HK-2 (cell line): ENCODE measurements around the gene PIP5KL1.
A peak's percentile ranks its signal among the peaks of the same experiment; 100 is the strongest.

Source experiments
- DNase-seq: peaks from one replicate; pipeline ENCODE4 v3.0.0-alpha.2; 2018; ENCODE audit not compliant: unreplicated experiment

The PIP5KL1 gene

GRCh38 chr9:127915801-127916719 lies 14.5 kb downstream of the PIP5KL1 start:
- DNase-seq = peak; percentile 29

GRCh38 chr9:127915325-127915752 lies 15.2 kb downstream of the PIP5KL1 start:
- DNase-seq = no peak

- no peak for DNase-seq
These were observed 16.9 kb downstream of the PIP5KL1 start for GRCh38 chr9:127913682-127914081.

- DNase-seq = no peak
These were observed 17.7 kb downstream of the PIP5KL1 start for GRCh38 chr9:127912882-127913281.

DNA sequence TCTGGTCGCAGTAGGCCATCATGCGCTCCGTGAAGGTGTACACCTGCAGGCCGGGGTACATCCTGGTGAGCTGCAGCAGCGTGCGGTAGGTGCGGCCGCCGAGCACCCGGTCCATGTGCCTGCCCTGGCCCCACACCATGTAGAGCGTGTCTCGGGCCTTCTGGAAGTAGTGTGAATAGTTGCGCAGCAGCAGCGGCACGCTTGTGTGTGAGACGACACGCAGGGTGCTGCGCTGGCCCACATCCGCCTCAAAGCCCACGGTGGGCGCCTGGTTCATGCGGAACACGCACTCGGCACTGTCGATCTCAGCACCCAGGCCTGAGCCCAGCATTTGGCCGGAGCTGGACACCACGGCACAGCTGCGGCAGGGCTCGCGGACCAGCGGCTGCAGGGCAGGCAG lies 18.3 kb downstream of the PIP5KL1 start:
- no peak for DNase-seq

DNA sequence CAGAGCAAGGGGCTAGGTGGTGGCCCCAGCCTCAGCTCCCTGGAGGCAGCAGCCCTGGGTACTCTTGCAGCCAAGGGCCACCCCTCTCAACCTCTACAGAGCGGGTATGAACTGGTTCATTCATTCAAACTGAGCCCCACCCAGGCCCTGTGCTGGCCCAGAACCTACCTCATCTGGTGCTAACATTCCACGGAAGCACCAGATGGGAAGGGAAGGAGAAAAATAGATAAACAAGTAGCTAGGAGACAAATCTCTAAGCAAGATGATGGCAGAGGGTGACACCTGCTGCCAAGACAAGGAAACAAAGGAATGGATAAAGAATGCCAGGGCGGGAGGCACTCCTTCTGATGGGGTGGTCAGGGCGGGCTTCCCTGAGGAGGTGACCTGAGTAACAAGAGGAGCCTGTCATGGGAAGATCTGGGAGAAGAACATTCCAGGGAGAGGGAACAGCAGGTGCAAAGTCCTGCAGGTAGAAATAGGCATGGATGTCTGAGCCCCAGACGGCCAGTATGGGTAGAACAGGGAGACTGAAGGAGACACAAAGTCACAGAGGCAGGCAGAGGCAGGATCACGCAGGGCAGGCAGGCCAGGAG lies 19.9 kb downstream of the PIP5KL1 start:
- no peak for DNase-seq

- no peak for DNase-seq
These were observed 20.7 kb downstream of the PIP5KL1 start for GRCh38 chr9:127909839-127910273.

DNA sequence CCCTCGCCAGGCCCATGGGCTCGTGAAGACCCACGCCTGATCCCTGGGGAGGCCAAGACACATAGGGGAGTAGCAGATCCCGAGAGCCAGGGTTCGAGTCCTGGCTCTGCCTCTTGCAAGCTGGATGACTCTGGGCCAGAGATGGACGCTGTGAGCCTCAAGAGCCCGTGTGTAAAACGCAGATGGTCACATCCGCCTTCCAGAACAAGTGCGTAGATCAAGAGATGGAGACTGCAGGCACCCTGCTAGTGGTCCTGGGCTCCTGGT lies 22.0 kb downstream of the PIP5KL1 start:
- no peak for DNase-seq

DNA sequence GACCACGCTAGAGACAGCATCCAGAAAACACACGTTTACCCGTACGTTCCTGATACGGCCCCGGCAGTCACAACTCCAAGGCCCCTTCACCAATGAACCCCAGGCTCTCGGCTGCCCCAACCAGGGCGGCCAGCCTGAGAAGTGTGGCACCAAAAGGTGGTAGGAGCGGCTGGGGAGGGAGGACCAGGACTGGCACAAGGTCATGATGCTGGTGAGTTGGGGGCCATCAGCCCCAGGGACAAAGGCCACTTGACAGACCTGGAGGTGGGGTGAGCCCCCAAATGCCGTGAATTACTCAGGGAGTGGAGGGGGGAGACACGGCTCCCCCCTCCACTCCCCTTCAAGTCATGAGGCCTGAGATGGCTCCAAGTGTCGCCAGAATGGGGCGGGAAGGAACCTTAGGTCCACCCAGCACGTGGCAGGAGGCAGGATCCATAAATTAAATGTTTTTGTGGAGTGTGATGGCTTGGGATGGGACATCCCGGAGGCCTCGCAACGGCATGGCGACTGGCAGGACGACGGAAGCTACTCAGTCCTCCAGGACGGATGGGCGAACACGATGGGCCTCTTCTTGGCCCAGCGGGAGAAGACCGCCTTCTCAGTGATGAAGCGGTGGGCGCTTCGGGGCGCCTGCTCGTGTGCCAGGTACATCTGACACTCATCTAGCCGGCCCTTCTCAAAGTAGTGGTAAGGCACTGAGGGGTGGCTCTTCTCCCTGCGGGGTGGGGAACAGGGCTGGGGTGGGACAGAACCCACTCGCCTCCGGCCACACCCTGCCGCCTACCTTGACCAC lies 22.5 kb downstream of the PIP5KL1 start:
- DNase-seq = no peak

GRCh38 chr9:127905788-127906191 lies 24.8 kb downstream of the PIP5KL1 start:
- no peak for DNase-seq

DNA sequence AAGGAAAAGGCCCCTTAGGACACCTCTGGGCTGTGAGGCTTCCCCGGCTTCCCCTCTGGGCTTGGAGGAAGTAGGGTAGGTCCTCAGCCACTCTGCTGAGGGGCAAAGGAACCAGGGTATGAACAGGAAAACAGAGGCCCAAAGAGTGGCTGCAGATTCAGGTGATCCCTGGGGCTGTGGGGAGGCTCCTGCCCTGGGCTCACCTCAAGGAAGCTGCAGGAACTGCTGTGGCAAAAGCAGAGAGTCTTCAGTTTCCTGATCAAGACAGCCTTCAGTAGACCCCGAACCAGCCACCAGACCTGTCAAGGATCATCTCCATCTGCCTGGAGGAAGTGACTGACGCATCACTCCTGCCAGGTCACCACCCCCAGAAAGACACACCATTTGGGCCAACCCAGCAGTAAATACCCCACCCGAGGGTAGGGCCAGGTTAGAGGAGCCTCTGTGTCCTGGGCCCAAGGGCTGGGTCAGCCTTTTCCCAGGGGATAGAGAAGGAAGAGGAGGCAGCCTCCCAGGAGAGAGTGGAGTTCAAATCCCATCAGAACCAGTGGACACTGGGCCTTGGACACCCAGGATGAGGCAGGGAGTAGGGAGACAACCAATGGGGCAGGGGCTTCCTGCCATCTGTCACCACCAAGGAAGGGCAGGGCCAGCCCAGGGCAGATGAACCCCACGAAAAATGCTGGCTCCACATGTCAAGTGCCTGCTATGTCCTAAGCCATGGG lies 25.4 kb downstream of the PIP5KL1 start:
- DNase-seq = no peak

- DNase-seq = no peak
These were observed 26.0 kb downstream of the PIP5KL1 start for GRCh38 chr9:127904561-127905003.

DNA sequence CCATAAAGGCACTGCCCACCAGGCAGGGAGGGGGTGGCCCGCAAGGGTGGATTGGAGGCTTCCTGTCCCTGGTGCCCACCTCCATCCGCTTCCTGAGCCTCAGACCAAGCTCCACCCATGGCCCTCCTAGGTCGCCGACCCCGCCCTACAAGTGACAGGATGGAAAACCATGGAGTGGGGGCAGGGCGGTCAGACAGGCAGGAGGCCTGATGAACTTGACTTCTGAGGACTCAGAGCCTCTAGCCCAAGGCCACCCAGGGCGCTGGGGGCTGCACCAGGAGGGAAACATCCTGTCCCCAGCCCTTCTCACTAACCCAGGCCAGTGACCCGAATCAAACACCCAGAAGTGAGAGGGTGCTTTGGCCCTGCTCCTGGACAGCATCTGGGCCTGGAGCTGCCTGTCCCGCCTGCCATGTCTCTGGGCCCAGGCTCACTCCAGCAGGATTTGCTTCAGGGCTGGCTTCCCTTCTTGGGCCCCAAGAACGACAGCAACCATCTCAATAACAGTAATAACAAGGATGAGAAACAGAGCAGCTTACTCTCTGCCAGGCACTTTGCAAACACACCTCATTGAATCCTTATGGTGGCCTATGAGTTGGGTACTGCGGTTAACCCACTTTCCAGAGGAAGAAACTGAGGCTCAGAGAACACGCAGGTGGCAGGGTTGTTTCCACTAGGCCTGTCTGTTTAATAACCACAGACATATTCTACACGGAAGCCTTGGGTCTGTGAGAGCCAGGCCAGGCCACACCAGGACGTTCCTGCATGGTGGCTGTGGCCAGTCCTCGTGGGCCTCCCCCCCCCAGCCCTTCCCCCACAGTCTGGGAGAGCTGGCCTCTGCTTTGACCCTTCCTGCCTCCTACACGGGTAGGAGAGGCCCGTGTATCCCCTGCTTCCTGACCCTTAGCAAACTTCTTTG lies 26.8 kb downstream of the PIP5KL1 start:
- peak; percentile 38 for DNase-seq

GRCh38 chr9:127899128-127899943 lies 31.2 kb downstream of the PIP5KL1 start, which contains the start of gene ST6GALNAC6:
TSS of gene ST6GALNAC6 (minus strand) at chr9:127899603. CDS start at chr9:127897981, 1,622 bp downstream.
- DNase-seq = peak; percentile 67

DNA sequence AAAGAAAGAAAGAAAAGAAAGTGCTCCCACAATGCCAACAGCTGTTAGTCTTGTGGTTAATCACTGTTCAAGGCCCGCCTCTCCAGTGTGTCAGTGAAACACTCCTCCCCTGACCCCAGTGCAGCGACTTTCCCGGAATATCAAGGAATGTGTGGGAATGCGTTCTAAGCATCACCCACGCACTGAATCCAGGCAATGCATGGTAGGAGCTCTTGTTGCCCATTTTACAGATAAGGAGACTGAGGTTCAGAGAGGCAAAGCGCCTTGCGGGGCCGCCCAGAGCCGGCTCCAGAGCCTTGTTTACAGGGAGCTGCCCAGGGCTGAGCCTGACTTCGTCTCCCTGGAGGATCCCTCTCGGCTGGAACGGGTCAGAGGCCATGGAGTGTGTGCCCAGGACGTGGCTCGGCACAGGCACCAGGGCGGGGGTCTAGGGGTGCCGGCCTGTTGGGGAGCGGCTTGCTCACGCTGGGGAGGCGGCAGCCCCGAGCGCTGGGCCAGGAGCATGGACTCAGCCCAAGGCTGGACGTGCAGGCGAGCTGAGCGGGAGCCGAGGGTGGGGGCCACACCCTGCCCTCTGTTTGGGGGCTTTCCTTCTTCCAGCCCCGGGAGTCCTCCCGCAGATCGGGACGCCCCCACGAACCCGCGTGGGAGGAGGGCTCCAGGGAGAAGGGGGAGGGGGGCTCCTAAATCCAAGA lies 32.0 kb downstream of the PIP5KL1 start:
- DNase-seq = peak; percentile 49

GRCh38 chr9:127897193-127897692 lies 33.3 kb downstream of the PIP5KL1 start:
- DNase-seq = no peak

DNA sequence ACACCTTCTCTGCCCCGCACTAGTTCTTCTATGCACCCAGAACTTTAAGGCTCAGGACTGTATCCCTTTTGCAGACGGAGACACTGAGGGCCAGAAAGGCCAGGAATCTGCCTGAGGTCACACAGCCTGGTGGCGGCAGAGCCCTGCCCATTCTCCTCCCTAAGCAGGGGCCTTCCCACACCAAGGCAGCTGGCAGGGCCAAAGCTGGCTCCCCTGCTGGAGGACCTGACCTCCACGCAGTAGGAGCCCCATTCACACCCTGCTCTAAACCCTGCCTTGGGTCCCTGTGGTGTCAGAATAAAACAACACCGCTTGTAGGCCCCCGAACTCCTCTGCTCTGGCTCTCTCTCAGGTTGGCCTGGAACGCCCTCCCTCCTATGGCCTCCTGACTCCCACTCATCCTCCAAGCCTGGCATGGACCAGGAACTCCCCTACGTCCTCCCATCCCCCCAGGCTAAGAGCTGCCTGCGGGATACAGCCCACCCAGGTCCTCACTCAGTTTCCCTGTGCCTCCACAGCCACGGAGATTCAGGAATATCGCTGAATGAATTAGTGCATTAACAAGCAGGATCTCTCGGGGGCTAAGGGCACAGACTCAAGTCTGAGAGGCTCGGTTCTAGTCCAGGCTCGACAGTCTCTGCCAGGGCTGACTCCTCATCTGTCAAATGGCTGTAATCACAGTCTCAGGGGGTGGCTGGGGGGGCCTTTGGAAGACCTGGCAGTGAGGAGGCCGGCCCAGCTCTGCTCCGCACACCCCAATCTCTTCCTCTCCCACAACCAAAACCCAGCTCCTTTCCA lies 34.0 kb downstream of the PIP5KL1 start:
- no peak for DNase-seq

DNA sequence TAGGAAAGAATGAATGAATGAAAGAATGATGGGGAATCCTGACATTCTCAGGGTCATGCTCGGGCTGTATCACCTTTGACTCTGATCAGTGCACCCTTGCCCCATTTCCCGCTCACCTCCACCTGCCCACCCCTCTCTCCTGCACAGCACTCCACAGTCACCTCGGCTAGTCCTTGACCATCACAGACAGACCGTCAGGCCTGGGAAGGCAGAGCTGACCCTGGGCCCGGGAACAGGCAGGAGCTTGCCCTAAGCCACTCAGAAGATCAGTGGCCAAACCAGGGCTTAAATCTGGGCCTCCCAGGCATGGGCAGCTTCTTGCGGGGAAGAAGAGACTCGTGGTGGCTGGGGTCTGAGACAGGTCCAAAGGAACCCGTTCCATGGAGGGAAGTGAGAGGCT lies 34.8 kb downstream of the PIP5KL1 start:
- DNase-seq = no peak
